Activated CD4-positive, alpha-beta T cell treated with anti-CD3 and anti-CD28 coated beads, Interleukin-2, Interleukin-4, amounts not matched to agents 100 ng/mL and 50 ng/mL, durations not matched to agents 16 hours and 8 hours (primary cell): ENCODE measurements around the gene TRIM63.

Source experiments
- DNase-seq: peaks from one replicate; pipeline ENCODE4 v3.0.0-alpha.2; 2020; ENCODE audit warnings: low spot score

Gene TRIM63

DNA sequence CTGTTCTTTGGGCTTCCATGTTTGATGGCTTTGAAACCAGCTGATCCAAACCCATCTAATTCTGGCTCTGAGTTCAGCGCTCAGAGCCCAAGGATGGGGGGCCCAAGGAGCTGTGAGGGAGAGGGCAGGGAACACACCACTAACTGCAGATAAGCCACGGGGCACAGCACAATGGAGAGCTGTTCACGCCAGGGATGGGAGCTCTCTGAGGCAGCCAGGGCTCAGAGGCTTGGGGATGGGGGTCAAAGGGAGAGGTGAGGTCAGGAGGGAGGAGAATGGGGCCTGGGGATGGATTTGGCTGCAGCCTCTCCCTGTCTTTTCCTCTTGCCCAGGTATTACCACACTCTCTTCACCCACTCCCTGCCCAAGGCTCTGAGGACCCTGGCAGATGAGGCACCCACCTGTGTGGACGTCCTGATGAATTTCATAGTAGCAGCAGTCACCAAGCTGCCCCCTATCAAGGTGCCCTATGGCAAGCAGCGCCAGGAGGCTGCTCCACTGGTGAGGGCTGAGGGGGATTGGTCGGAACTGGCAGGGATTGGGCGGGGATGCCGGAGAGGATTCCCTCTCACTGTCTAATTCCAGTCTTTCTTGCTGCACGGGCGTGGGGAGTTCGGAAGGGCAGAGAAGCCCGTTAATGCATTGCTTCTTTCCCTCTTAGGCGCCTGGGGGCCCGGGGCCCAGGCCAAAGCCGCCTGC, 32.8 kb downstream of the TRIM63 start:
- DNase-seq: no peak

DNA sequence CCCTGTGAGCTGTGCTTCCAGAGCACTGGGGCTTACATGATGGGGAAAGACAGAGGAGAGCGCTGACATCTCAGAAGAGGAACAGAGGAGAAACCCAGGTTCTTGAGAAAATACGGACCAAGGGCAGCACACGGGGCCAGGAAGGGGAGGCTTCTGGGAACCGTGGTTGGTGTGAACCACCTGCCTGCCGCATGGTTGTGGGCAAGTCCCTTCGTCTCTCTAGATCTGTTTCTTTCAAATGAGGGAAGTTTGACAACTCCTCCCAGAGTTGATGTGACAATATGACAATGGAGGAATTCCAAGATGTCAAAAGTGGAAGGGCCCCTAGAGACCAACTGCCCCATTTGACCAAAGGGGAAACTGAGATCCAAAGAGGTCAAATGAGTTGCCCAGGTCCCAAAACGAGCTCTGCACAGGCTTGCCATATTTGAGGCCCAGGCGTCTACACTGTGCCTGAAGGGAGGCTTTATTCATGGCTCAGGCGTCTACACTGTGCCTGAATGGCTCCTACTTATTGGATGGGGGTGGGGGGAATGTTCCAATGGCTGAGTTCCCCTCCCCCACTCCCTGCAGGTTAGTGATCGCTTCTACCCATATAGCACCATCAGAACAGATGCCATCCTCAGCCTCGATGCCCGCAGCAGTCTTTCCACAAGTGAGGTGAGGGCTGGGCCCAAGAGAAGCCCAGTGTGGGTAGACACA, 34.6 kb downstream of the TRIM63 start:
- no peak for DNase-seq

- no peak for DNase-seq
Measured at GRCh38 chr1:26031611-26032220, 35.7 kb downstream of the TRIM63 start.

- DNase-seq: no peak
Measured at GRCh38 chr1:26031196-26031595, 36.2 kb downstream of the TRIM63 start.

- no peak for DNase-seq
Measured at GRCh38 chr1:26029864-26030481, 37.5 kb downstream of the TRIM63 start.

DNA sequence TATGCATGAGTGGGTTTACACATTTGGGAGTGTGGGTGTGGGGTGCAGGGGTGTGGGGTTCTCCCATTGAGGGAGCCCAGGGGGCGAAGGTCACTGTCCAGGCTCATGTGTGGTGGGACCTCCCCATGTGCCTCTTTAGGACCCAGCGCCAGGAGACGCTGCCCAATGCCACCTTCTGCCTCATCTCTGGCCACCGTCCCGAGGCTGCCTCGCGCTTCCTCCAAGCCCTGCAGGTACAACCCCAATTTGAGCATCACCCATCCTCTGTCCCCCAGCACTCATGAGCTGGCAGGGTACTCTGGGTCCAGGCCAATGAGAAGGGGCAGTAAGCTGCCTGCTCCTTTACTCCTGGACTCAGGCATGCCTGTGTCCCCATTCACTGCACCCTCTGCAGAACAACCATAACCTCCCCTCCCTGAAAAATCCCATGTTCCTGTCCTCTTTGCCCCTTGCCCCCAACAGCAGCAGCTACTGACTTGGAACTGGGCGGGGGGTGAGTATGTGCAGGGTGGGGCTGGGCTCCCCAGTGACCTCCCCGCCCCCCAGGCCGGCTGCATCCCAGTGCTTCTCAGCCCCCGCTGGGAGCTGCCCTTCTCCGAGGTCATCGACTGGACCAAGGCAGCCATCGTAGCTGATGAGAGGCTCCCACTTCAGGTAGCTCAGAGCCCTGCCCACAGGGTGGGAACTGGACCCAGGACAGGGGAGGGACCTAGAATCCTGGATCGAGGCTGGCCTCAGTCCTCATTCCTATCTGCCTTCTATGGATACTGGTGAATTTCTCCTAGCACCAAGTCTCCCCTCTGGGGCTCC, 38.2 kb downstream of the TRIM63 start:
- no peak for DNase-seq

GRCh38 chr1:26028490-26028980, 38.9 kb downstream of the TRIM63 start:
- no peak for DNase-seq

GRCh38 chr1:26027716-26028489, 39.5 kb downstream of the TRIM63 start:
- no peak for DNase-seq

GRCh38 chr1:26025517-26025916, 41.9 kb downstream of the TRIM63 start:
- DNase-seq: no peak

GRCh38 chr1:26025060-26025459, 42.4 kb downstream of the TRIM63 start:
- DNase-seq: no peak

GRCh38 chr1:26023826-26024225, 43.6 kb downstream of the TRIM63 start:
- DNase-seq: no peak

GRCh38 chr1:26023009-26023408, 44.4 kb downstream of the TRIM63 start:
- no peak for DNase-seq

DNA sequence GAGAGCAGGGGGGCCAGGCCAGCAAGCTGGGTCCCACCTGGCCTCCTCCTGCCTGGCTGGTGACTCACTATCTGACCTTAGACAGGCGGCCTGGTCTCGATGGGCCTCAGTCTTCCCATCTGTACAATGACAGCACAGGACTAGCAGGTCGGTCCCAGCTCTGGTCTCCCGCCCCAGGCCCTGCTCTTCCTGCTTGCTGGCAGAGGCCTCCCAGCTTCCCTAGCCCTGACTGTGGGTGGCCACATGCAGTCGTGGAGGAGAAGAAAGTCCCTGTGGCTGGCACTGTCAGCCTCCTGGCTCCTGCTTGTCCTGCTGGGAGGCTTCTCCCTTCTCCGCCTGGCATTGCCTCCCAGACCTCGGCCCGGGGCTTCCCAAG, 45.0 kb downstream of the TRIM63 start:
- DNase-seq: no peak

GRCh38 chr1:26021647-26022403, 45.6 kb downstream of the TRIM63 start, which contains the start of gene EXTL1:
TSS of gene EXTL1 (plus strand) at chr1:26021775. CDS start at chr1:26022647, 872 bp downstream.
- DNase-seq: no peak

DNA sequence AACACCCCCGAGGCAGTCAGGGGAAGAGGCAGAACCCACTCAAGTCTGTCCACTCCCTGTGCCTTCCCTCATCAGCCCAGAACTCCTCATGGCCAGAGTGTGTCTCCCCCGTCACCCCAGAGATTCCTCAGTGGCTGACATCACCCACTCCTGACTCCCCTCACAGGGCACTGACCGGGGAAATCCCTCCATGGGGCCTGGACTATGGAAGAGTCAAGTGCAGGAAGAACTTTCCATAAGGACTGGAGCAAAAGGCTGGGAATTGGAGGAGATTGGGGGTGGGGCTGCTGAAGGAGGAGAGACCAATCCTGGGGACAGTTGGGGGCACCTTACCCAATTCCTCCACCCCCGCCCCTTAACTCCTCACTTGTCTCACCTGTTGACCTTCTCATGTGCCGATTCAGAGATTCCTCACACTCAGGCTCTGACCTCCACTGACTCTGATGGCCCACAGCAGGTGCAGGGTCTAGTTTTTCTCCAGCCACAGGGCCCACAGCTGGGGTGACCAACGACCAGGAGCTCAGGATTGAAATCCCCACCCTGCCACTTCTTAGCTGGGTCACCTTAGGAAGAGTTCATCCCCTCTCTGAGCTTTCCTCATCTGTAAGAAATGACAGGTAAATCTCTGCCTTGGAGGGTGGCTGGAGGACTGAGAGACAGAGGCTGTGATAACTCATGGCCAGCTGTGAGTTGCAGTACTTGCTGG, 46.3 kb downstream of the TRIM63 start:
- DNase-seq: no peak

DNA sequence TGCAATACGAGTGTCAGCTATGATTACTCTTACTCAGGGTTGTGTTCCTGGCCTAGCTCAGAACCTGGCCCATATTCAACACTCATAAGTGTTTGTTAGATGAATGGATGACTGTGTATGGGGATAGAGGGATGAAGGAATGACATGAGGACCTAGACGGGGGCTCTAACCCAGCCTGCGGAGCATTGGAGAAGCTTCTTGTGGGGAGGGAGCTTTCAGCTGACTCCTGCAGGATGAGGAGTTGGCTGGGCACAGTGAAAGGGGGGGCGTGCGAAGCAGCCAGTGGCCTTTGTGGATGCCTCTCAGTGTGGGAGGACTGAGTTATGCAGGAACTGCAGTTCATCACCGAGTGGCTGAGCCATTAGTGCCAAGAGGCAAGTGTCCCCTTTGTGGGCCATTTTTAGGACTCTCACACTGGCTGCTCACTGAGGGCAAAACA, 47.1 kb downstream of the TRIM63 start:
- DNase-seq: no peak

DNA sequence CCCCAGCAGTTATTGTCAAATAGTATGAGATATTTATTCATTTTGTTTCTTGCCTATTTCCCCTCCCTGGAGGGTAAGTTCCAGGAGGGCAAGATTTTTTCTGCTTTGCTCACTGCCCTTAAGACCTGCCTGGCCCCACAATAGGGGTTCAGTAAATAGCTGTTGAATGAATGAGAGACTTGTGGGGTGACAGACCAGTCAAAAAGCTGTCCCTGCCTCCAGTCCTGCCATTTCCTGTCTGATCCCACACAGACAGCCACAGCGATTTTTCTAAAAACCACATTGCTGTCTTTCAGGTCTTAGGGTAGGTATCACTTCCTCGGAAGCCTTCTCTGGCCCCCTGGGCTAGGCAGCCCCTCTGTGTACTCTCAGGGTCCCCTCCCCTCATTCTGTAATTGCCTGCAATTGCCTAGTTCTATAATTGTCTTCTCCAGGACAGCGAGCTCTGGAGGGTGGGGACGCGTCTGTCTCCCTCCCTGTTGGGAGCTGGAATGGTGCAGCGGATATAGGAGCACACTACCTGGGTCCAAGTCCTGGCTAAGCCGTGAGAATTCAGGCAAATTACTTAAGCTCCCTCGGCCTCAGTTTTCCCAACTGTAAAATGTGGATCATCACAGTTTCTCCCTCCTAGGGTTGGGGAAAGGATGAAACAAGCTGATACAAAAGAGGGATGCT, 47.7 kb downstream of the TRIM63 start:
- no peak for DNase-seq

DNA sequence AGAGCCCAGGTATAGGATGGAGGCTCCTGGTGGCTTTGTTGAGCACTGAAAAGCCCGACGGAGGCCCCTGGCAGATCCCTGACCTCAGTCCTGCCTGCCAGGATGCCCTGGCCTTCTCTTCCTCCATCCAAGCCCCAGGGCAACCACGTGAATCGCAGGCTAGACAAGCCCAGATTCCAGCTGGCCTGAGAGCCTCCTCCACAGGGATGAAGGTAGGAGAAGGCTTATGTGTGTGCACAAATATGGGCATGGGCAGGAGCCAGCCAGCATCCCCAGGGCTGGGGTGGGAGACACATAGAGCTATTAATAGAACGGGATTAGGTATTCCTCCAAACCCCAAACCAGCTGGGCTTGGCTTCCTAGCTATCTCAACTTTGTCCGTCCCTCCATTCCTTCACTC, 49.8 kb downstream of the TRIM63 start:
- DNase-seq: no peak

GRCh38 chr1:26016953-26017545, 50.4 kb downstream of the TRIM63 start:
- DNase-seq: no peak
